PC-9 (cell line): ENCODE results near the gene P4HA2. TPM values are rescaled to one million over a fixed set of nuclear protein-coding genes. Genes with fewer than 3 reads are reported as not detected.

ENCODE experiments used
- BruUV-seq: library from RNA; stranded (reverse); fragments of 400-500 nt; replicated peaks from 2 replicates; lab custom pipeline; 2021; lab: Mats Ljungman, UMichigan
- CTCF ChIA-PET: fragments of 300-600 bp; sonication (Branson Sonifier 250); formaldehyde crosslinking; loops from one replicate; lab custom pipeline; 2022; ENCODE audit warnings: antibody characterized with exemption; lab: Charles Lee
- POLR2A ChIA-PET: fragments of 300-600 bp; sonication (Branson Sonifier 250); formaldehyde crosslinking; loops from one replicate; lab custom pipeline; 2022; ENCODE audit warnings: antibody characterized with exemption; ENCODE audit not compliant: unreplicated experiment; lab: Charles Lee
- DNase-seq, 2 experiments: peaks; one replicate each; pipeline versions ENCODE4 v3.0.0 to v3.0.0-alpha.2; 2015 to 2022; ENCODE audit warnings: mixed read lengths in 1 of 2
- H2AFZ ChIP-seq: fragments of 200-600 bp; sonication (generic); 2 replicates; pipeline ENCODE4 v1.8.1; 2017; ENCODE audit warnings: antibody characterized with exemption
- H3F3A ChIP-seq: fragments of 200-600 bp; sonication (generic); 2 replicates; pipeline ENCODE4 v1.8.1; 2017; ENCODE audit warnings: antibody characterized with exemption, mild to moderate bottlenecking, low read depth; ENCODE audit not compliant: insufficient read depth
- H3K27ac ChIP-seq: fragments of 200-600 bp; sonication (generic); 2 replicates; pipeline ENCODE4 v1.6.1; 2016; ENCODE audit warnings: mixed run types
- H3K27me3 ChIP-seq: fragments of 200-600 bp; sonication (generic); 2 replicates; pipeline ENCODE4 v1.6.1; 2016; ENCODE audit warnings: low read depth, mixed run types; ENCODE audit not compliant: insufficient read depth
- H3K36me3 ChIP-seq: fragments of 200-600 bp; sonication (generic); 2 replicates; pipeline ENCODE4 v1.6.1; 2016; ENCODE audit warnings: low read depth, mixed run types
- H3K4me1 ChIP-seq: fragments of 200-600 bp; sonication (generic); replicated peaks from 2 replicates; pipeline ENCODE4 v1.6.1; 2016; ENCODE audit warnings: mixed run types; ENCODE audit not compliant: insufficient read depth
- H3K4me2 ChIP-seq: fragments of 200-600 bp; sonication (generic); 2 replicates; pipeline ENCODE4 v1.6.1; 2017; ENCODE audit warnings: mixed run types
- H3K4me3 ChIP-seq: fragments of 200-600 bp; sonication (generic); 2 replicates; pipeline ENCODE4 v1.6.1; 2016; ENCODE audit warnings: mixed run types
- H3K79me2 ChIP-seq: fragments of 200-600 bp; sonication (generic); 2 replicates; pipeline ENCODE4 v1.6.1; 2017; ENCODE audit warnings: low read depth, mixed run types
- H3K9me2 ChIP-seq: fragments of 200-600 bp; sonication (generic); 2 replicates; pipeline ENCODE4 v1.8.1; 2017; ENCODE audit warnings: mild to moderate bottlenecking; ENCODE audit not compliant: insufficient read depth
- H3K9me3 ChIP-seq: fragments of 200-600 bp; sonication (generic); 2 replicates; pipeline ENCODE4 v1.8.1; 2016; ENCODE audit warnings: low read depth; ENCODE audit not compliant: insufficient read depth
- H4K20me1 ChIP-seq: fragments of 200-600 bp; sonication (generic); 2 replicates; pipeline ENCODE4 v1.8.1; 2017; ENCODE audit not compliant: insufficient read depth
- CTCF ChIP-seq: fragments of 200-600 bp; sonication (generic); conservative IDR thresholded peaks from 2 replicates; pipeline ENCODE4 v1.6.1; 2017; ENCODE audit warnings: mixed run types, antibody characterized with exemption, mild to moderate bottlenecking, moderate library complexity
- EZH2 ChIP-seq: fragments of 200-600 bp; sonication (generic); IDR thresholded peaks from 2 replicates; pipeline ENCODE4 v1.8.0; 2017; ENCODE audit warnings: antibody characterized with exemption, low read depth
- intact Hi-C: fragments of 100-400 bp; cut with micrococcal nuclease; formaldehyde crosslinking; loops from one replicate; pipeline ENCODE4 v1.10.0; 2022; ENCODE audit not compliant: unreplicated experiment
- total RNA-seq: library from RNA; stranded (reverse); gene quantifications from 2 replicates; pipeline ENCODE4 v1.2.3, GENCODE V29; 2021

Gene P4HA2
- total RNA-seq, 1 experiment from 2014 or later = 21.7 TPM

GRCh38 chr5:132258102-132259068, 30.7 kb upstream of the P4HA2 start:
- Histone ChIP-seq H3K36me3 (no peaks in the 10 kb centered on the region), H2AFZ (peak overlapping the region; percentile 80; the same call in 1 of the 2 replicates), H3K4me1 (peaks cover 32% of the 10 kb centered on the region), H3K27me3 (0 out of 2 replicates have a peak, but pooled peaks cover 3% of the 10 kb centered on the region), H3K27ac (no peak overlapping the region), H3K79me2 (no peaks in the 10 kb centered on the region), H4K20me1 (no peaks in the 10 kb centered on the region), H3F3A (no peaks in the 10 kb centered on the region), H3K4me3 (peak overlapping the region; percentile 51; the same call in 1 of the 2 replicates), H3K9me2 (no peaks in the 10 kb centered on the region), H3K4me2 (peak overlapping the region; percentile 71), H3K9me3 (no peaks in the 10 kb centered on the region)
- intact Hi-C loops = no loop called here
- no TSS peak for BruUV-seq
- TF ChIP-seq CTCF = no peak
- no peak for TF ChIP-seq EZH2
- CTCF ChIA-PET = no interaction called here
- no peak for DNase-seq
- POLR2A ChIA-PET = no interaction called here

- Histone ChIP-seq H3K4me3 (peak within 1 kb of the TSS; percentile 51; the same call in 1 of the 2 replicates), H4K20me1 (no peaks in the 10 kb centered on the region), H3K9me3 (no peaks in the 10 kb centered on the region), H3K27ac (no peak within 1 kb of the TSS), H3K27me3 (0 out of 2 replicates have a peak, but pooled peaks cover 3% of the 10 kb centered on the region), H3K9me2 (no peaks in the 10 kb centered on the region), H2AFZ (peak within 1 kb of the TSS; percentile 80), H3K4me2 (peak within 1 kb of the TSS; percentile 71), H3F3A (no peaks in the 10 kb centered on the region; the same call in 1 of the 2 replicates), H3K4me1 (peaks cover 26% of the 10 kb centered on the region), H3K79me2 (no peaks in the 10 kb centered on the region), H3K36me3 (no peaks in the 10 kb centered on the region)
- peak in 1 of 2 experiments; percentile 45 for DNase-seq
- BruUV-seq = no TSS peak
- POLR2A ChIA-PET = no interaction called here
- no peak for TF ChIP-seq CTCF
- TF ChIP-seq EZH2 = no peak
- CTCF ChIA-PET = no interaction called here
- intact Hi-C loops = no loop called here
Measured at GRCh38 chr5:132257131-132258101, 29.8 kb upstream of the P4HA2 start, which contains the start of gene PDLIM4. Gene PDLIM4 (plus strand): TSS chr5:132257696. CDS start chr5:132257735, 39 bp downstream.

- Histone ChIP-seq H4K20me1 (no peaks in the 10 kb centered on the region), H3K79me2 (no peaks in the 10 kb centered on the region), H3K9me3 (no peaks in the 10 kb centered on the region), H3K4me3 (no peak overlapping the region), H3K36me3 (no peaks in the 10 kb centered on the region), H3K27ac (no peak overlapping the region), H3K27me3 (0 out of 2 replicates have a peak, but pooled peaks cover 3% of the 10 kb centered on the region), H3K4me2 (no peak overlapping the region), H3K9me2 (no peaks in the 10 kb centered on the region), H3K4me1 (peaks cover 26% of the 10 kb centered on the region), H3F3A (no peaks in the 10 kb centered on the region; the same call in 1 of the 2 replicates), H2AFZ (no peak overlapping the region)
- TF ChIP-seq EZH2 = no peak
- no peak for TF ChIP-seq CTCF
- ChIA-PET CTCF (no interaction called here), POLR2A (no interaction called here)
- intact Hi-C loops = no loop called here
- DNase-seq = no peak
- TSS peak; percentile 21 for BruUV-seq
Measured at GRCh38 chr5:132256783-132257130, 29.1 kb upstream of the P4HA2 start.
